Suppressor macrophage (primary cell): ENCODE data around the gene UGT2B7.
"Not testable (repeated sequence)": the region's sequence is repeated elsewhere in the genome, so short reads cannot be mapped to it uniquely, and the experiment has no call there.

Experiments used
- DNase-seq, 4 experiments: peaks; one replicate each; pipeline ENCODE4 v3.0.0-alpha.2; 2020 to 2022

Gene UGT2B7

GRCh38 chr4:69088473-69088872 is 7.8 kb upstream of the UGT2B7 start:
- no peak for DNase-seq

- no peak for DNase-seq
These were observed 6.9 kb upstream of the UGT2B7 start for GRCh38 chr4:69089388-69089787.

- no peak for DNase-seq
These were observed 4.1 kb upstream of the UGT2B7 start for GRCh38 chr4:69092190-69092589.

- no peak for DNase-seq
These were observed 3.2 kb upstream of the UGT2B7 start for GRCh38 chr4:69092980-69093568.

GRCh38 chr4:69093681-69094080 is 2.6 kb upstream of the UGT2B7 start:
- no peak for DNase-seq

GRCh38 chr4:69095301-69095731 is 958 bp upstream of the UGT2B7 start:
- peak; percentile 5 to 45 (median 7) for DNase-seq

GRCh38 chr4:69096810-69097209 is 536 bp downstream of the UGT2B7 start:
- DNase-seq: no peak

GRCh38 chr4:69098470-69098869 is 2.2 kb downstream of the UGT2B7 start:
- no peak for DNase-seq

- DNase-seq: no peak
These were observed 3.6 kb downstream of the UGT2B7 start for GRCh38 chr4:69099910-69100309.

- DNase-seq: not testable (repeated sequence)
These were observed 6.4 kb downstream of the UGT2B7 start for GRCh38 chr4:69102668-69103067.

GRCh38 chr4:69104719-69105275 is 8.5 kb downstream of the UGT2B7 start:
- no peak for DNase-seq

GRCh38 chr4:69115151-69115850 is 19.0 kb downstream of the UGT2B7 start:
- DNase-seq: not testable (repeated sequence)

GRCh38 chr4:69115851-69116213 is 19.6 kb downstream of the UGT2B7 start:
- DNase-seq: no peak

- DNase-seq: no peak
These were observed 20.5 kb downstream of the UGT2B7 start for GRCh38 chr4:69116645-69117321.

- no peak for DNase-seq
These were observed 24.6 kb downstream of the UGT2B7 start for GRCh38 chr4:69120870-69121269.

GRCh38 chr4:69122476-69122875 is 26.2 kb downstream of the UGT2B7 start:
- no peak for DNase-seq

GRCh38 chr4:69124941-69125340 is 28.7 kb downstream of the UGT2B7 start:
- no peak for DNase-seq

GRCh38 chr4:69126024-69126423 is 29.8 kb downstream of the UGT2B7 start:
- DNase-seq: no peak

- no peak for DNase-seq
These were observed 37.7 kb downstream of the UGT2B7 start for GRCh38 chr4:69133993-69134392.

GRCh38 chr4:69134471-69134870 is 38.2 kb downstream of the UGT2B7 start:
- DNase-seq: no peak

- DNase-seq: no peak
These were observed 45.0 kb downstream of the UGT2B7 start for GRCh38 chr4:69141320-69141719.

- DNase-seq: no peak
These were observed 51.1 kb downstream of the UGT2B7 start for GRCh38 chr4:69147334-69147733.

- no peak for DNase-seq
These were observed 57.7 kb downstream of the UGT2B7 start for GRCh38 chr4:69154021-69154420.

GRCh38 chr4:69156913-69157312 is 60.6 kb downstream of the UGT2B7 start:
- DNase-seq: peak in 1 of 4 experiments; percentile 2
